HepG2 (cell line): Measurements from ENCODE around the gene NPHP3. TPM values are rescaled to one million over a fixed set of nuclear protein-coding genes. Genes with fewer than 3 reads are reported as not detected.

Source experiments
- AFF4 ChIP-seq: sonication (generic); formaldehyde crosslinking; IDR thresholded peaks from 2 replicates; pipeline ENCODE4 v1.4.0; 2020; ENCODE audit warnings: missing genetic modification reagents
- AHR ChIP-seq: IDR thresholded peaks from 2 replicates; pipeline ENCODE4 v1.6.1; 2018; ENCODE audit warnings: missing genetic modification reagents, missing compliant biosample characterization
- ATF1 ChIP-seq: IDR thresholded peaks from 2 replicates; pipeline ENCODE4 v1.6.1; 2016; ENCODE audit warnings: mild to moderate bottlenecking, control low read depth
- CBFB ChIP-seq: sonication (generic); formaldehyde crosslinking; IDR thresholded peaks from 2 replicates; pipeline ENCODE4 v1.4.0; 2020; ENCODE audit warnings: missing genetic modification reagents
- CSRNP1 ChIP-seq: sonication (generic); formaldehyde crosslinking; IDR thresholded peaks from 2 replicates; pipeline ENCODE4 v1.8.1; 2023; ENCODE audit warnings: mild to moderate bottlenecking, missing genetic modification reagents
- HNRNPLL ChIP-seq: fragments of 200-400 bp; formaldehyde crosslinking; IDR thresholded peaks from 2 replicates; pipeline ENCODE4 v1.6.1; 2017; ENCODE audit warnings: mild to moderate bottlenecking, low read depth, low read length; ENCODE audit not compliant: poor library complexity, severe bottlenecking
- KDM1A ChIP-seq: IDR thresholded peaks from 2 replicates; pipeline ENCODE4 v1.6.1; 2016; ENCODE audit warnings: missing compliant biosample characterization
- MLX ChIP-seq: IDR thresholded peaks from 2 replicates; pipeline ENCODE4 v1.6.1; 2016
- SP1 ChIP-seq, 2 experiments: fragments of 450-650 bp in 1 of 2; sonication (generic) in 1 of 2; formaldehyde crosslinking in 1 of 2; IDR thresholded peaks; 2 replicates each; pipeline versions ENCODE4 v1.4.0 to v1.6.1; 2016 to 2020; ENCODE audit warnings: missing genetic modification reagents in 1 of 2
- YEATS4 ChIP-seq: sonication (generic); formaldehyde crosslinking; IDR thresholded peaks from 2 replicates; pipeline ENCODE4 v1.4.0; 2020; ENCODE audit warnings: missing genetic modification reagents, borderline replicate concordance
- ZBED4 ChIP-seq: sonication (generic); formaldehyde crosslinking; IDR thresholded peaks from 2 replicates; pipeline ENCODE4 v1.4.0; 2020; ENCODE audit warnings: missing genetic modification reagents, borderline replicate concordance
- ZBTB20 ChIP-seq: sonication (generic); formaldehyde crosslinking; IDR thresholded peaks from 2 replicates; pipeline ENCODE4 v1.8.1; 2023; ENCODE audit warnings: missing genetic modification reagents, low read depth, mild to moderate bottlenecking, borderline replicate concordance
- ZNF234 ChIP-seq: sonication (generic); formaldehyde crosslinking; conservative IDR thresholded peaks from 2 replicates; pipeline ENCODE4 v1.5.1; 2020; ENCODE audit warnings: mild to moderate bottlenecking, missing genetic modification reagents
- ZNF784 ChIP-seq: sonication (generic); formaldehyde crosslinking; IDR thresholded peaks from 2 replicates; pipeline ENCODE4 v1.5.1; 2020; ENCODE audit warnings: missing genetic modification reagents, mild to moderate bottlenecking, borderline replicate concordance
- polyA plus RNA-seq, 8 experiments: library from polyadenylated mRNA; depleted of rRNA in 3 of 8; stranded (reverse) in 7 of 8; unstranded in 1 of 8; fragments of >200 nt; fragmentation: Illumina TruSeq in 4 of 8; extraction: Trizol in 4 of 8; gene quantifications; 2 replicates each; pipeline versions ENCODE4 v1.2.1 to v1.2.3, GENCODE V29; 2011 to 2016; ENCODE audit warnings: low read depth in 4 of 8, missing spikeins in 1 of 8, mixed read lengths in 1 of 8; ENCODE audit not compliant: insufficient read depth in 1 of 8
- total RNA-seq, 5 experiments: library from RNA; depleted of rRNA; stranded (reverse); fragments of >200 nt; fragmentation: Illumina TruSeq; extraction: Trizol; gene quantifications; 2 replicates each; pipeline ENCODE4 v1.2.3, GENCODE V29; 2016; ENCODE audit warnings: low read depth in 1 of 5
- TF ChIP-seq, protein P1 (sequence below): IDR thresholded peaks from 2 replicates; pipeline ENCODE4 v1.6.1; 2016; ENCODE audit warnings: missing compliant biosample characterization, missing genetic modification reagents, borderline replicate concordance

Gene NPHP3
- total and polyA plus RNA-seq, 2 of the 13 experiments (the other 11 are each of a cell fraction or from before 2014, with no cell fraction given) = 11.0 to 20.2 TPM

DNA sequence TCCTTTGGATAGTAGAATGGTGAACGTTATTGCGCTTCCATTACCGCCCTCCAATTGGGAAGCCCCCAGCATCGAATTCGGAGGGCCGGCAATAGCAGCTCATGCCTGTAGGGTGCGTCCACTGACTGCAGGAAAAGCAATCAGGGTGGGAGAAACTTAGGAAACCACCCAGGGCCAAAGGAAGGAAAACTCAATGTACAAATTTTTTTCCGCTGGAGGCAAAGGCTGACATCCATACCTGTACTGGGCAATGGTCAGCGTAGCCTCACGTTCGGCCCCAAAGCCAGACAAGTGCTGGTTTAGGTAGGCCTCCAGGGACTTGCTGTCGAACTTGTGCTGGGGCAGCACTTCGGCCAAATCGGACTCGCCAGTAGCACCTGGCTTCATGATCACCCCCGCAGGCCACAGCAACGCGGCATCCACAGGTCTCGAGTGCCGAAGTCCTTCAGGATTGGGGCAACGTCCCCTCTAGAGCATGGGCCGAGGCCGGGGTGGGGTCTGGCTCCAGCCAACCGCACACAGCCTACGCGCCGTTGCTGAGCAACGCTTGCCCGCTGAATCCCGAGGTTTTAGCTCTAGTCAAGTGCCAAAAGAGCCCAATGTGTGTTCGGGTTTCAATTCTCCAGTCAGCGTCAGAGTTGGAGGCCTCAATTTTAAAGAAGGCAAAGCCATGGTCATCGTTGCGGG, 62.7 kb downstream of the NPHP3 start, which contains the start of gene ACAD11 (continued):
- TF ChIP-seq HNRNPLL = no peak
- 0 out of 2 replicates have a peak, but pooled peaks have one; percentile 28 for TF ChIP-seq CSRNP1 (CRISPR knock-in tag)
- no peak; the same call in none of the 2 replicates for TF ChIP-seq AHR
- no peak for TF ChIP-seq ZNF234 (CRISPR knock-in tag)
- TF ChIP-seq ZBED4 = no peak
- TF ChIP-seq MLX (CRISPR knock-in tag) = no peak
- no peak for TF ChIP-seq ATF1
- TF ChIP-seq AFF4 (CRISPR knock-in tag) = no peak
- 0 out of 2 replicates have a peak, but pooled peaks have one; percentile 42 for TF ChIP-seq CBFB (CRISPR knock-in tag)
- TF ChIP-seq, protein P1, sequence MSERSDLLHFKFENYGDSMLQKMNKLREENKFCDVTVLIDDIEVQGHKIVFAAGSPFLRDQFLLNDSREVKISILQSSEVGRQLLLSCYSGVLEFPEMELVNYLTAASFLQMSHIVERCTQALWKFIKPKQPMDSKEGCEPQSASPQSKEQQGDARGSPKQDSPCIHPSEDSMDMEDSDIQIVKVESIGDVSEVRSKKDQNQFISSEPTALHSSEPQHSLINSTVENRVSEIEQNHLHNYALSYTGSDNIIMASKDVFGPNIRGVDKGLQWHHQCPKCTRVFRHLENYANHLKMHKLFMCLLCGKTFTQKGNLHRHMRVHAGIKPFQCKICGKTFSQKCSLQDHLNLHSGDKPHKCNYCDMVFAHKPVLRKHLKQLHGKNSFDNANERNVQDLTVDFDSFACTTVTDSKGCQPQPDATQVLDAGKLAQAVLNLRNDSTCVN (CRISPR knock-in tag) = peak; percentile 63; the same call in 1 of the 2 replicates
- no peak for TF ChIP-seq SP1 (IDR thresholded peaks at IDR 0.05)
- TF ChIP-seq SP1 (CRISPR knock-in tag; IDR thresholded peaks at IDR 0.05) = no peak
- TF ChIP-seq KDM1A (CRISPR knock-in tag) = 0 out of 2 replicates have a peak, but pooled peaks have one; percentile 8
- TF ChIP-seq ZNF784 (CRISPR knock-in tag) = no peak
- TF ChIP-seq ZBTB20 (CRISPR knock-in tag) = 0 out of 2 replicates have a peak, but pooled peaks have one; percentile 67
- TF ChIP-seq YEATS4 = peak; percentile 35; the same call in 1 of the 2 replicates
